HEK293 (cell line): Measurements from ENCODE around the gene RPL19.

ENCODE experiments used
- ZNF274 ChIP-seq, 2 experiments: fragments of 200-500 bp in 1 of 2; fragments of 450-650 bp in 1 of 2; sonication (Bioruptor generic) in 1 of 2; formaldehyde crosslinking in 1 of 2; IDR thresholded peaks; 2 replicates each; pipeline versions ENCODE4 v1.5.1 to v1.6.1; 2014 to 2016; ENCODE audit warnings: borderline replicate concordance in 1 of 2, inconsistent platforms in 1 of 2, low read length in 1 of 2, missing biosample characterization in 1 of 2, missing genetic modification characterization in 1 of 2
- ZNF529 ChIP-seq: fragments of 450-650 bp; formaldehyde crosslinking; IDR thresholded peaks from 2 replicates; pipeline ENCODE4 v1.5.1; 2017; ENCODE audit warnings: missing genetic modification characterization, missing biosample characterization; ENCODE audit not compliant: insufficient replicate concordance
- ZNF571 ChIP-seq: fragments of 450-650 bp; formaldehyde crosslinking; IDR thresholded peaks from 2 replicates; pipeline ENCODE4 v1.5.0; 2017; ENCODE audit warnings: missing biosample characterization, missing genetic modification characterization

DNA sequence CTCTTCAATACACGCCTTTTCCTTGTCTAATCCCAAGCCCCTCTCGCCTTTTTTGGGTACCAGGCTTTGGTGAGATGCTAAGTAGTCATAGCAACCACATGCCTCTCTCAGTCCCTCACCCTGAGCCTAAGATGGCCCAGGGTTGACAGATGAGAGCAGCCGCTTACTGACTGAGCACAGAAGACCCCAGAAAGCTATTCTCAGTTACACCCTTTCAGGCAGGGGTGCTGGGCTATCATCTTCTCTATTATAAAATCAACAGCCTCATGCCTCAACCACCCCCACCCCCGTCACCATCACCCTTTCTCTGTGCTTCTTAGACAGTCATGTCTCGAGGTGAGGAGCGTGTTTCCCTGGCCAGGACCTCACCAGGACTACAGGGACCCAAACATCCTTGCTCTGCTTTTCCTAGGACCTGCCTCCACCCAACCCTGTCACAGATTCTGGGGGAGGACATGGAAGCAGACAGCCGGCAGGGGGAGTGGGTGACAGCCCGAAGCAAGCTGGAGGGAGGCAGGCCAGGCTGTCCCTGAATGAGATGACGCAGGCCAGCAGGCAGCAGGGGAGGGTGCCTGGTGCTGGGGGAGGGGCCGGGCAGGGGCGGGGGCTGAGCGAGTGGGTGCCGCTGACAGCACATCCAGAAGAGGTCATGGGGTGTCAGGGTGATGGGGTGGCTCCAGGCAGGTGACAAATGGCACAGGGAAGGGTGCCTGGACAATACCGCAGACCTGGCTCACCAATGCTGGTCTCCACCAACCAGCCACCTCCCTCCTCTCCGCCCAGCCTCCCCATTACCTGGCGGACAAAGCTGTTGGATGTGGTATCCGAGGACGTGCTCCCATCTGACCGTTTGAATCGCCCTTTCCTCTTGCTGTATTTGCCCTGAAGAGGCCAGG, 5.7 kb upstream of the RPL19 start:
- TF ChIP-seq ZNF571 (tag by site-specific recombination): no peak
- TF ChIP-seq ZNF274 (IDR thresholded peaks at IDR 0.05; ENCODE audit: low read length): no peak
- no peak for TF ChIP-seq ZNF274 (tag by site-specific recombination; IDR thresholded peaks at IDR 0.05; ENCODE audit: borderline replicate concordance)
- TF ChIP-seq ZNF529 (tag by site-specific recombination): no peak
